SK-N-SH (cell line): Measurements from ENCODE around the gene IL22. TPM values are rescaled to one million over a fixed set of nuclear protein-coding genes. Genes with fewer than 3 reads are reported as not detected.

Source experiments
- CTCF ChIA-PET: fragments of 300-600, 350-600 bp; formaldehyde crosslinking; extraction: SDS; loops from one replicate; lab custom pipeline; 2021; lab: Yijun Ruan, JAX
- POLR2A ChIA-PET: fragments of 350-600 bp; sonication (Branson Sonifier 250); formaldehyde crosslinking; extraction: SDS; loops from one replicate; lab custom pipeline; 2020; ENCODE audit warnings: antibody characterized with exemption, inconsistent platforms; lab: Yijun Ruan, JAX
- DNase-seq: peaks from one replicate; pipeline ENCODE4 v3.0.0; 2012
- H2AFZ ChIP-seq: fragments of 200-600 bp; sonication (generic); 2 replicates; pipeline ENCODE4 v1.8.1; 2016; ENCODE audit warnings: antibody characterized with exemption, mild to moderate bottlenecking, low read depth
- H3F3A ChIP-seq: fragments of 200-600 bp; sonication (generic); replicated peaks from 2 replicates; pipeline ENCODE3; 2016; ENCODE audit warnings: antibody characterized with exemption, mild to moderate bottlenecking; ENCODE audit not compliant: insufficient read depth
- H3K27ac ChIP-seq, 2 experiments: fragments of 200-500 bp in 1 of 2; fragments of 200-600 bp in 1 of 2; sonication (Bioruptor generic) in 1 of 2; sonication (generic), shearing (Covaris generic) in 1 of 2; 2 replicates each; pipeline versions ENCODE4 v1.5.1 to v1.6.1; 2014 to 2016; ENCODE audit warnings: low read depth in 2 of 2, inconsistent platforms in 1 of 2, low read length in 1 of 2, mild to moderate bottlenecking in 1 of 2, mixed read lengths in 1 of 2
- H3K27me3 ChIP-seq: fragments of 200-600 bp; sonication (generic), shearing (Covaris generic); 2 replicates; pipeline ENCODE4 v1.6.1; 2016; ENCODE audit warnings: mixed run types; ENCODE audit not compliant: insufficient read depth
- H3K36me3 ChIP-seq, 2 experiments: fragments of 200-500 bp in 1 of 2; fragments of 200-600 bp in 1 of 2; sonication (Bioruptor generic) in 1 of 2; sonication (generic) in 1 of 2; replicated peaks in 1 of 2; 2 replicates each; pipeline versions ENCODE3 to v1.5.1; 2014 to 2016; ENCODE audit warnings: low read length in 1 of 2, mild to moderate bottlenecking in 1 of 2; ENCODE audit not compliant: insufficient read depth in 2 of 2, control insufficient read depth in 1 of 2
- H3K4me1 ChIP-seq, 2 experiments: fragments of 200-500 bp in 1 of 2; fragments of 200-600 bp in 1 of 2; sonication (Bioruptor generic) in 1 of 2; sonication (generic), shearing (Covaris generic) in 1 of 2; 2 replicates each; pipeline versions ENCODE4 v1.5.1 to v1.6.1; 2014 to 2016; ENCODE audit warnings: low read depth in 1 of 2, low read length in 1 of 2, mixed run types in 1 of 2; ENCODE audit not compliant: insufficient read depth in 2 of 2, control insufficient read depth in 1 of 2
- H3K4me2 ChIP-seq: fragments of 200-600 bp; sonication (generic), shearing (Covaris generic); 2 replicates; pipeline ENCODE4 v1.6.1; 2017; ENCODE audit warnings: mixed run types
- H3K4me3 ChIP-seq, 2 experiments: fragments of 200-500 bp in 1 of 2; fragments of 200-600 bp in 1 of 2; sonication (Bioruptor generic) in 1 of 2; sonication (generic), shearing (Covaris generic) in 1 of 2; 2 replicates each; pipeline versions ENCODE4 v1.5.1 to v1.8.1; 2014 to 2016; ENCODE audit warnings: low read depth in 2 of 2, inconsistent platforms in 1 of 2, low read length in 1 of 2, mild to moderate bottlenecking in 1 of 2, mixed read lengths in 1 of 2, moderate library complexity in 1 of 2
- H3K79me2 ChIP-seq: fragments of 200-600 bp; sonication (generic); 2 replicates; pipeline ENCODE4 v1.8.1; 2017; ENCODE audit warnings: mild to moderate bottlenecking; ENCODE audit not compliant: insufficient read depth
- H3K9ac ChIP-seq: fragments of 200-600 bp; sonication (generic); 2 replicates; pipeline ENCODE4 v1.6.1; 2017; ENCODE audit warnings: mixed run types
- H3K9me2 ChIP-seq: fragments of 200-600 bp; sonication (generic); 2 replicates; pipeline ENCODE4 v1.6.1; 2017; ENCODE audit warnings: mixed run types
- H3K9me3 ChIP-seq: fragments of 200-600 bp; sonication (generic); 2 replicates; pipeline ENCODE4 v1.6.1; 2017; ENCODE audit warnings: mixed run types, mild to moderate bottlenecking, moderate library complexity
- H4K20me1 ChIP-seq: fragments of 200-600 bp; sonication (generic); 2 replicates; pipeline ENCODE4 v1.6.1; 2017; ENCODE audit warnings: mild to moderate bottlenecking, mixed run types; ENCODE audit not compliant: insufficient read depth
- CHD2 ChIP-seq: fragments of 150-350 bp; IDR thresholded peaks from 2 replicates; pipeline ENCODE4 v1.6.1; 2018; ENCODE audit warnings: low read length; ENCODE audit not compliant: partially characterized antibody
- ELF1 ChIP-seq: IDR thresholded peaks from 2 replicates; pipeline ENCODE4 v1.4.0; 2012
- EP300 ChIP-seq, 2 experiments: IDR thresholded peaks; 2 replicates each; pipeline versions ENCODE4 v1.4.0 to v1.6.1; 2012; ENCODE audit warnings: borderline replicate concordance in 1 of 2, low read depth in 1 of 2, low read length in 1 of 2
- FOXJ3 ChIP-seq: sonication (generic); formaldehyde crosslinking; IDR thresholded peaks from 2 replicates; pipeline ENCODE4 v1.5.1; 2020; ENCODE audit warnings: mild to moderate bottlenecking, missing genetic modification reagents
- FOXM1 ChIP-seq: IDR thresholded peaks from 2 replicates; pipeline ENCODE4 v1.4.0; 2012; ENCODE audit warnings: low read depth, mild to moderate bottlenecking
- GABPA ChIP-seq: IDR thresholded peaks from 2 replicates; pipeline ENCODE4 v1.4.0; 2012; ENCODE audit warnings: low read depth, mild to moderate bottlenecking
- GATA2 ChIP-seq: sonication (generic); formaldehyde crosslinking; IDR thresholded peaks from 2 replicates; pipeline ENCODE4 v1.5.0; 2020; ENCODE audit warnings: mild to moderate bottlenecking, missing genetic modification reagents
- JUND ChIP-seq: IDR thresholded peaks from 2 replicates; pipeline ENCODE4 v1.4.0; 2012
- MEF2A ChIP-seq: IDR thresholded peaks from 2 replicates; pipeline ENCODE4 v1.4.0; 2012; ENCODE audit warnings: low read depth, borderline replicate concordance
- MXI1 ChIP-seq: IDR thresholded peaks from 2 replicates; pipeline ENCODE4 v1.6.1; 2012; ENCODE audit warnings: mild to moderate bottlenecking, low read depth, low read length, improper control_type of control experiment
- NFIC ChIP-seq: IDR thresholded peaks from 2 replicates; pipeline ENCODE4 v1.4.0; 2012; ENCODE audit warnings: borderline replicate concordance
- POLR2AphosphoS5 ChIP-seq: IDR thresholded peaks from 2 replicates; pipeline ENCODE4 v1.6.1; 2012; ENCODE audit warnings: low read depth, low read length
- RAD21 ChIP-seq: IDR thresholded peaks from 2 replicates; pipeline ENCODE4 v1.6.1; 2012; ENCODE audit warnings: mild to moderate bottlenecking, low read length
- USF1 ChIP-seq: IDR thresholded peaks from 2 replicates; pipeline ENCODE4 v1.4.0; 2012; ENCODE audit warnings: low read depth, borderline replicate concordance
- USF2 ChIP-seq: fragments of 150-350 bp; IDR thresholded peaks from 2 replicates; pipeline ENCODE4 v1.6.1; 2017; ENCODE audit warnings: antibody characterized with exemption, low read length, low read depth, borderline replicate concordance
- YY1 ChIP-seq: IDR thresholded peaks from 2 replicates; pipeline ENCODE4 v1.4.0; 2012; ENCODE audit warnings: low read depth, mild to moderate bottlenecking
- ZBTB33 ChIP-seq: IDR thresholded peaks from 2 replicates; pipeline ENCODE4 v1.4.0; 2012; ENCODE audit warnings: low read depth, borderline replicate concordance
- WGBS: methylation state at CpG from one replicate; pipeline ENCODE4 v1.1.6; 2017; ENCODE audit warnings: low lambda C conversion rate; 5-methylcytosine and 5-hydroxymethylcytosine counted together
- polyA plus RNA-seq, 3 experiments: library from polyadenylated mRNA; depleted of rRNA; stranded (reverse); fragments of >200 nt; gene quantifications; 2 replicates each; pipeline ENCODE4 v1.2.3, GENCODE V29; 2012

The IL22 gene
- polyA plus RNA-seq, 1 of the 3 experiments (the other 2 are of a cell fraction), result not detected

GRCh38 chr12:68252077-68252476, 1.3 kb downstream of the IL22 start:
- DNase-seq, result no peak
- ChIA-PET CTCF (interaction anchor here (0.9 kb wide), 1 partner anchor 29 kb away, joined by 3 read pairs; no protein-coding TSS in a partner anchor), POLR2A (no interaction called here)
- WGBS, result 83% methylated on average over 5 of the region's 5 CpGs
- Histone ChIP-seq H3K36me3 (no peaks in the 10 kb centered on the region), H2AFZ (no peak overlapping the region), H3K9me2 (no peaks in the 10 kb centered on the region), H4K20me1 (no peaks in the 10 kb centered on the region), H3K4me3 (no peak overlapping the region), H3F3A (no peaks in the 10 kb centered on the region), H3K9me3 (no peaks in the 10 kb centered on the region), H3K27ac (no peak overlapping the region), H3K4me1 (no peaks in the 10 kb centered on the region), H3K79me2 (no peaks in the 10 kb centered on the region), H3K9ac (no peak overlapping the region), H3K4me2 (no peak overlapping the region), H3K27me3 (no peaks in the 10 kb centered on the region)
- TF ChIP-seq MXI1 (no peak), RAD21 (no peak), POLR2AphosphoS5 (no peak), NFIC (no peak), ZBTB33 (no peak), FOXM1 (no peak), YY1 (no peak), EP300 (IDR thresholded peaks at IDR 0.05; ENCODE audit: borderline replicate concordance in 1 of 2, low read depth in 1 of 2, low read length in 1 of 2) (no peak), FOXJ3 (CRISPR knock-in tag) (no peak), JUND (no peak), MEF2A (no peak), GATA2 (CRISPR knock-in tag) (no peak)

GRCh38 chr12:68250454-68250853, 3.0 kb downstream of the IL22 start:
- Histone ChIP-seq H3K9ac (no peak overlapping the region), H2AFZ (no peak overlapping the region), H3K4me3 (no peak overlapping the region), H3K36me3 (no peaks in the 10 kb centered on the region), H3K79me2 (no peaks in the 10 kb centered on the region)
- CTCF ChIA-PET, result interaction anchor here (1.5 to 4.2 kb wide), 2 partner anchors 66 to 981 kb away, joined by 3 to 17 read pairs; partner anchors contain the start of gene CAND1
- no peak for DNase-seq
- TF ChIP-seq USF2, result no peak
- no peak for TF ChIP-seq ELF1
- TF ChIP-seq EP300 (IDR thresholded peaks at IDR 0.05; ENCODE audit: borderline replicate concordance in 1 of 2, low read depth in 1 of 2, low read length in 1 of 2), result no peak
- TF ChIP-seq CHD2, result no peak
- no peak for TF ChIP-seq USF1
- TF ChIP-seq GATA2 (CRISPR knock-in tag), result no peak
- TF ChIP-seq JUND, result no peak
- TF ChIP-seq GABPA, result no peak
- TF ChIP-seq, all 33 proteins: peak for 0
- no peak overlapping the region for H3K27ac ChIP-seq
- H3K9me2 ChIP-seq, result no peaks in the 10 kb centered on the region
- H3K27me3 ChIP-seq, result no peaks in the 10 kb centered on the region
- peaks cover 0 to 14% of the 10 kb centered on the region in 2 experiments; a peak in 2 of 4 replicates for H3K4me1 ChIP-seq
- POLR2A ChIA-PET, result no interaction called here
- no peaks in the 10 kb centered on the region for H3F3A ChIP-seq
- H4K20me1 ChIP-seq, result no peaks in the 10 kb centered on the region
- no peaks in the 10 kb centered on the region for H3K9me3 ChIP-seq
- no peak overlapping the region for H3K4me2 ChIP-seq
- 51% methylated on average over 3 of the region's 3 CpGs for WGBS
